ENCODE data around the gene AMER2.

AMER2 gene

DNA sequence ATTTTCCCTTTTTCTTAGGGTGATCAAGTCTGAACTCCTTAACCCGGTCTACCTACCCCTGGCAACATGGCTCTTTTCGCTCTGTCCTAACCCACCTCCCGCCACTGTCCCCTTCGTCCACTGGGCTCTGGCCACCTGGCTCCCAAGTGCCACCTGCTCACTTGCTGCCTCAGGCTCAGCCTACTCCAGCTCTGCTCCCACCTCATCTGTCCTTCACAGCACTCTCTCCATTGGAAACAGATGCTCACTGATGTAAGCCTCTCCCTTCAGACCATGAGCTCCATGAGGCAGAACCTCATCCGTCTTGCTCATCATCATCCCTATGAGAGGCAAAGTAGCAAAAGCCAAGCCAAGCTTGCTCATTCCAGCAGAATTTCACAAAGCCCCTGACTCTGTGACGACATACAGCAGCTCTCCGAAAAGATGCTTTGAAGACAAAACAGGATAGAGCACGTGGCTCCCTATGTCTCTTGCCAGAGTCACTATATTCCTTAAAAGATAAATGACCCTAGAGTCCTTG lies 35.3 kb upstream of the AMER2 start:
- TF ChIP-seq, protein P1, sequence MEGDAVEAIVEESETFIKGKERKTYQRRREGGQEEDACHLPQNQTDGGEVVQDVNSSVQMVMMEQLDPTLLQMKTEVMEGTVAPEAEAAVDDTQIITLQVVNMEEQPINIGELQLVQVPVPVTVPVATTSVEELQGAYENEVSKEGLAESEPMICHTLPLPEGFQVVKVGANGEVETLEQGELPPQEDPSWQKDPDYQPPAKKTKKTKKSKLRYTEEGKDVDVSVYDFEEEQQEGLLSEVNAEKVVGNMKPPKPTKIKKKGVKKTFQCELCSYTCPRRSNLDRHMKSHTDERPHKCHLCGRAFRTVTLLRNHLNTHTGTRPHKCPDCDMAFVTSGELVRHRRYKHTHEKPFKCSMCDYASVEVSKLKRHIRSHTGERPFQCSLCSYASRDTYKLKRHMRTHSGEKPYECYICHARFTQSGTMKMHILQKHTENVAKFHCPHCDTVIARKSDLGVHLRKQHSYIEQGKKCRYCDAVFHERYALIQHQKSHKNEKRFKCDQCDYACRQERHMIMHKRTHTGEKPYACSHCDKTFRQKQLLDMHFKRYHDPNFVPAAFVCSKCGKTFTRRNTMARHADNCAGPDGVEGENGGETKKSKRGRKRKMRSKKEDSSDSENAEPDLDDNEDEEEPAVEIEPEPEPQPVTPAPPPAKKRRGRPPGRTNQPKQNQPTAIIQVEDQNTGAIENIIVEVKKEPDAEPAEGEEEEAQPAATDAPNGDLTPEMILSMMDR (IDR thresholded peaks at IDR 0.05; ENCODE audit: low read depth, low read length), result no peak
- no peak for TF ChIP-seq EZH2phosphoT487 (IDR thresholded peaks at IDR 0.05; ENCODE audit: low read depth)
- peaks cover 15% of the 10 kb centered on the region for H3K4me1 ChIP-seq (ENCODE audit: low read length)
- no peak overlapping the region for H2AFZ ChIP-seq (ENCODE audit: low read depth, low read length)
- H3K4me2 ChIP-seq (ENCODE audit: low read length), result no peak overlapping the region
- H3K79me2 ChIP-seq (ENCODE audit: low read length), result no peaks in the 10 kb centered on the region
- no peak overlapping the region for H3K4me3 ChIP-seq (ENCODE audit: low read length)
- no peak overlapping the region for H3K9ac ChIP-seq (ENCODE audit: low read length)
- no peaks in the 10 kb centered on the region for H3K9me3 ChIP-seq (ENCODE audit: insufficient read depth, low read length)
- no peaks in the 10 kb centered on the region for H4K20me1 ChIP-seq (ENCODE audit: insufficient read depth, low read length)
- H3K36me3 ChIP-seq (replicated peaks; ENCODE audit: low read depth, low read length), result no peaks in the 10 kb centered on the region
- H3K27ac ChIP-seq (ENCODE audit: low read length), result no peak overlapping the region
- H3K27me3 ChIP-seq (ENCODE audit: low read depth, low read length), result no peaks in the 10 kb centered on the region

DNA sequence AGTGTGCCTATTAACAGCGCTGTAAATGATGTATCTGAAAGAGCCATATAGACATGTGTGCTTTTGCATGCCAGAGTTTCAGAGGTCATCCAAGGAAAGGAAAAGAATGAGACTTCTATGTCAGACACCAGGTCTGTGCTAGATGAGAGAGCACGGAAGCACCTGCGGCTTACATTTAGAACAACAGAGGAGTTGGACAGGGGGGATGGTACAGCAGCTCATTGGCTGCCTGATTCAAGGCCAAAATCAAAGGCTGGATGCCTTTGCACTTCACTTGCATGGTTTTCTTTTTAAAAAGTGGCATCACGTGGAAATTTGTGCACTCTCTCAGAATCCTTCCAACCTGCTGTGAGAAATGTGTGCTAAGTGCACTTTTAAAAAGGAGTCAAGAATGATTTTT lies 32.8 kb upstream of the AMER2 start:
- H4K20me1 ChIP-seq (ENCODE audit: insufficient read depth, low read length), result no peaks in the 10 kb centered on the region
- no peak overlapping the region for H3K27ac ChIP-seq (ENCODE audit: low read length)
- H2AFZ ChIP-seq (ENCODE audit: low read depth, low read length), result no peak overlapping the region
- peaks cover 15% of the 10 kb centered on the region for H3K4me1 ChIP-seq (ENCODE audit: low read length)
- TF ChIP-seq EZH2phosphoT487 (IDR thresholded peaks at IDR 0.05; ENCODE audit: low read depth), result no peak
- TF ChIP-seq, protein P1 (IDR thresholded peaks at IDR 0.05; ENCODE audit: low read depth, low read length), result no peak
- H3K27me3 ChIP-seq (ENCODE audit: low read depth, low read length), result no peaks in the 10 kb centered on the region
- H3K9me3 ChIP-seq (ENCODE audit: insufficient read depth, low read length), result no peaks in the 10 kb centered on the region
- no peaks in the 10 kb centered on the region for H3K79me2 ChIP-seq (ENCODE audit: low read length)
- no peak overlapping the region for H3K4me3 ChIP-seq (ENCODE audit: low read length)
- no peaks in the 10 kb centered on the region for H3K36me3 ChIP-seq (replicated peaks; ENCODE audit: low read depth, low read length)
- H3K9ac ChIP-seq (ENCODE audit: low read length), result no peak overlapping the region
- H3K4me2 ChIP-seq (ENCODE audit: low read length), result no peak overlapping the region

DNA sequence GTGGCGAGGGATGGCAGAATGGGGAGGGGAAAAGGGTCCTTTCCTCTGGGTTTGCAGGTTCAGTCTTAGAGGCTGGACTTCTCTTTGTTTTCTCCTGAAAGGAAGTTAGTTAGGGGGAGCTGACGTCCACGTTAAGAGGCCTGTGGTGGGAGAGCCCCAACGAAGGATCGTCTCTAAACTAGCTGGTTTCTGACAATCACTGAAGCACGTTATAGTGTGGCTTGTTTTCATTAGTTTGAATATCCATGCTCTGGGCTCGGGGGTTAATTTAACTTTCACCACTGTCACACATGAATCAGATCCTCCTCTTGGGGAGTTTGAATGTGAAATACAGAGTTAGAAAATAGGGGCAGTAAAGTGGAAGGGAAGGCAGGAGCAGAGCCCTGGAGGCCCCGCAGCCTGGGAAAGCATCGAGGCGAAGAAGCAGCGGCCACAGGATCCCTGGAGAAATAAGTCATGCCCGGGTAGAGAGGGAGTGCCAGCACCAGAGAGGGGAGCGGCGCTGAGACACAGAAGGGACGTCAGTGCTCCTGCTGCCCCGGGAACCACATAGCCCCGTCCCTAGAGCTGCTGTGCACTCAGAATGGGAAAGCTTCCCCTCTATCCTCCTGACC lies 31.1 kb upstream of the AMER2 start:
- Histone ChIP-seq H4K20me1 (ENCODE audit: insufficient read depth, low read length) (no peaks in the 10 kb centered on the region), H3K4me1 (ENCODE audit: low read length) (peaks cover 30% of the 10 kb centered on the region), H3K4me3 (ENCODE audit: low read length) (peak overlapping the region; percentile 57), H3K27ac (ENCODE audit: low read length) (no peak overlapping the region), H3K27me3 (ENCODE audit: low read depth, low read length) (no peaks in the 10 kb centered on the region), H3K36me3 (replicated peaks; ENCODE audit: low read depth, low read length) (no peaks in the 10 kb centered on the region), H3K9ac (ENCODE audit: low read length) (peak overlapping the region; percentile 45; the same call in 1 of the 2 replicates), H3K4me2 (ENCODE audit: low read length) (peak overlapping the region; percentile 81), H3K9me3 (ENCODE audit: insufficient read depth, low read length) (no peaks in the 10 kb centered on the region), H2AFZ (ENCODE audit: low read depth, low read length) (peak overlapping the region; percentile 91), H3K79me2 (ENCODE audit: low read length) (no peaks in the 10 kb centered on the region)
- TF ChIP-seq, protein P1 (IDR thresholded peaks at IDR 0.05; ENCODE audit: low read depth, low read length), result no peak
- no peak for TF ChIP-seq EZH2phosphoT487 (IDR thresholded peaks at IDR 0.05; ENCODE audit: low read depth)

DNA sequence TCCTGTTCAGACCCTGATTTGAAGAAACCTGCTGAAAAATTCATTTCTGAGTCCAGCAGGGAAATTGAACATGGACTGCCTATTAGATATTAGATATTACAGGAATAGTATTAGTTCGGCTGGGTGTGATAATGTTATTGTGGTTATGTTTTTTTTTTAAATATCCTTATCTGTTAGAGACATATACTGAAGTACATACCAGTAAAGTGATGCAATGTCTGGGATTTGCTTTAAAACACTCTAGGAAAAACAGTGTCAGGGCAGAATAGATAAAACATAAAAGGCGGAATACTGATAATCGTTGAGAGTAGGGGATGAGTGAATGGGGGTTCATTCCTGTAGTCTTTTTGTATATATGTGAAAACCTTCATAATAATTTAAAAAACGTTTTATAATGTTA lies 28.7 kb upstream of the AMER2 start:
- Histone ChIP-seq H4K20me1 (ENCODE audit: insufficient read depth, low read length) (no peaks in the 10 kb centered on the region), H3K27me3 (ENCODE audit: low read depth, low read length) (no peaks in the 10 kb centered on the region), H3K9me3 (ENCODE audit: insufficient read depth, low read length) (no peaks in the 10 kb centered on the region), H3K4me1 (ENCODE audit: low read length) (peaks cover 32% of the 10 kb centered on the region), H3K9ac (ENCODE audit: low read length) (no peak overlapping the region), H2AFZ (ENCODE audit: low read depth, low read length) (no peak overlapping the region), H3K4me3 (ENCODE audit: low read length) (no peak overlapping the region), H3K36me3 (replicated peaks; ENCODE audit: low read depth, low read length) (no peaks in the 10 kb centered on the region), H3K79me2 (ENCODE audit: low read length) (no peaks in the 10 kb centered on the region), H3K27ac (ENCODE audit: low read length) (no peak overlapping the region), H3K4me2 (ENCODE audit: low read length) (no peak overlapping the region)
- TF ChIP-seq, protein P1 (IDR thresholded peaks at IDR 0.05; ENCODE audit: low read depth, low read length), result no peak
- no peak for TF ChIP-seq EZH2phosphoT487 (IDR thresholded peaks at IDR 0.05; ENCODE audit: low read depth)
